ENCODE results near the gene FCHSD2. TPM values are rescaled to one million over a fixed set of nuclear protein-coding genes. Genes with fewer than 3 reads are reported as not detected.

FCHSD2 gene
- total RNA-seq, 6 experiments from 2014 or later: 10.8 to 25.9 (median 17.8) TPM

GRCh38 chr11:73186294-73186850 is 44.3 kb upstream of the FCHSD2 start:
- intact Hi-C loops (cut with DNase I): loop anchor here in 1 of 2 donors (5.0 kb wide), 1 partner anchor 51 kb away; no protein-coding TSS in a partner anchor
- peak in 1 of 3 donors; percentile 39 for DNase-seq
- Histone ChIP-seq H3K27ac (no peak overlapping the region), H3K4me3 (no peak overlapping the region), H3K36me3 (no peaks in the 10 kb centered on the region), H3K9me3 (no peaks in the 10 kb centered on the region), H3K27me3 (no peaks in the 10 kb centered on the region), H3K4me1 (no peaks in the 10 kb centered on the region)
- TF ChIP-seq POLR2A (IDR thresholded peaks at IDR 0.05) (no peak), CTCF (IDR thresholded peaks at IDR 0.05) (no peak)
- ATAC-seq: no peak
- 58% methylated on average over 7 of the region's 10 CpGs for WGBS (ENCODE audit: insufficient coverage, low coverage, low lambda C conversion rate, missing lambda C conversion rate)

- 0% methylated on average over 2 of the region's 13 CpGs for WGBS (ENCODE audit: insufficient coverage, low coverage, low lambda C conversion rate, missing lambda C conversion rate)
- Histone ChIP-seq H3K4me3 (no peak overlapping the region), H3K9me3 (no peaks in the 10 kb centered on the region), H3K27ac (no peak overlapping the region), H3K36me3 (no peaks in the 10 kb centered on the region), H3K4me1 (no peaks in the 10 kb centered on the region), H3K27me3 (no peaks in the 10 kb centered on the region)
- intact Hi-C loops (cut with DNase I): loop anchor here (2.0 to 5.0 kb wide), 2 partner anchors 52 to 57 kb away; no protein-coding TSS in a partner anchor
- DNase-seq (no peak), ATAC-seq (peak in 1 of 4 donors; percentile 3)
- TF ChIP-seq POLR2A (IDR thresholded peaks at IDR 0.05): no peak
- TF ChIP-seq CTCF (IDR thresholded peaks at IDR 0.05): no peak
Measured at GRCh38 chr11:73185680-73186293, 43.7 kb upstream of the FCHSD2 start.

- H3K4me1 ChIP-seq: no peaks in the 10 kb centered on the region
- no peaks in the 10 kb centered on the region for H3K36me3 ChIP-seq
- TF ChIP-seq CTCF (IDR thresholded peaks at IDR 0.05) (peak; percentile 85 to 91 (median 88)), POLR2A (IDR thresholded peaks at IDR 0.05) (no peak)
- intact Hi-C loops (cut with DNase I): loop anchor here (2.0 to 5.0 kb wide), 3 partner anchors 52 to 348 kb away; no protein-coding TSS in a partner anchor
- H3K4me3 ChIP-seq: no peak overlapping the region
- peak; percentile 72 to 78 (median 76) for DNase-seq
- 34% methylated on average over 10 of the region's 18 CpGs for WGBS (ENCODE audit: insufficient coverage, low coverage, low lambda C conversion rate, missing lambda C conversion rate)
- H3K27ac ChIP-seq: no peak overlapping the region
- ATAC-seq: peak; percentile 90 to 94 (median 91)
- no peaks in the 10 kb centered on the region for H3K9me3 ChIP-seq
- no peaks in the 10 kb centered on the region for H3K27me3 ChIP-seq
Measured at GRCh38 chr11:73184953-73185671, 43.0 kb upstream of the FCHSD2 start.

- H3K9me3 ChIP-seq: no peaks in the 10 kb centered on the region
- no peak overlapping the region for H3K4me3 ChIP-seq
- H3K4me1 ChIP-seq: peaks cover 0 to 2% (median under 1%) of the 10 kb centered on the region in 4 donors
- H3K36me3 ChIP-seq: no peaks in the 10 kb centered on the region
- ATAC-seq (peak in 3 of 4 donors; percentile 22 to 30 (median 23)), DNase-seq (peak in 1 of 3 donors; percentile 42)
- WGBS (ENCODE audit: insufficient coverage, low coverage, low lambda C conversion rate, missing lambda C conversion rate): 0% methylated on average over 1 of the region's 3 CpGs
- TF ChIP-seq POLR2A (IDR thresholded peaks at IDR 0.05) (no peak), CTCF (IDR thresholded peaks at IDR 0.05) (peak in 1 of 4 donors; percentile 18)
- intact Hi-C loops (cut with DNase I): loop anchor here in 1 of 2 donors (5.0 kb wide), 1 partner anchor 346 kb away; no protein-coding TSS in a partner anchor
- H3K27ac ChIP-seq: no peak overlapping the region
- H3K27me3 ChIP-seq: no peaks in the 10 kb centered on the region
Measured at GRCh38 chr11:73182824-73183321, 40.8 kb upstream of the FCHSD2 start.
